Kidney (tissue), 14 donors: ENCODE results near the gene ARVCF. TPM values are rescaled to one million over a fixed set of nuclear protein-coding genes. Genes with fewer than 3 reads are reported as not detected.

ENCODE experiments used
- DNase-seq, 5 donors: peaks; one replicate each; pipeline ENCODE4 v3.0.0-alpha.2; 2013 to 2020
- FAIRE-seq: peaks from 2 replicates; lab custom pipeline; 2012; peaks lifted over from hg19 to GRCh38; lab: Jason Lieb, UNC
- H3K27ac ChIP-seq, 2 donors: one replicate each; pipeline ENCODE4 v1.7.0; 2013; ENCODE audit warnings: low read depth in 2 of 2, low read length in 2 of 2, inconsistent platforms in 1 of 2
- H3K27me3 ChIP-seq: one replicate; pipeline ENCODE4 v1.7.1; 2013; ENCODE audit warnings: low read length, inconsistent platforms; ENCODE audit not compliant: control insufficient read depth, insufficient read depth
- H3K36me3 ChIP-seq, 3 donors: one replicate each; pipeline versions ENCODE4 v1.7.0 to v1.7.1; 2013; ENCODE audit warnings: low read length in 3 of 3, control low read depth in 1 of 3, inconsistent platforms in 1 of 3; ENCODE audit not compliant: insufficient read depth in 3 of 3, control insufficient read depth in 2 of 3
- H3K4me1 ChIP-seq, 3 donors: one replicate each; pipeline versions ENCODE4 v1.7.0 to v1.7.1; 2013; ENCODE audit warnings: low read length in 3 of 3, inconsistent platforms in 1 of 3, low read depth in 1 of 3; ENCODE audit not compliant: control insufficient read depth in 2 of 3, insufficient read depth in 2 of 3
- H3K4me3 ChIP-seq, 3 donors: one replicate each; pipeline versions ENCODE4 v1.7.0 to v1.8.1; 2013; ENCODE audit warnings: low read length in 3 of 3, control low read depth in 1 of 3, inconsistent platforms in 1 of 3
- H3K9ac ChIP-seq, 3 donors: one replicate each; pipeline versions ENCODE4 v1.7.0 to v1.7.1; 2013; ENCODE audit warnings: low read length in 3 of 3, control low read depth in 1 of 3, inconsistent platforms in 1 of 3
- H3K9me3 ChIP-seq, 3 donors: one replicate each; pipeline versions ENCODE4 v1.7.0 to v1.7.1; 2013; ENCODE audit warnings: low read length in 3 of 3, control low read depth in 1 of 3, inconsistent platforms in 1 of 3; ENCODE audit not compliant: control insufficient read depth in 2 of 3, insufficient read depth in 1 of 3
- CTCF ChIP-seq: IDR thresholded peaks from 3 replicates; pipeline ENCODE4 v1.5.1; 2012; ENCODE audit warnings: mild to moderate bottlenecking, moderate library complexity, borderline replicate concordance; ENCODE audit not compliant: insufficient read depth; ENCODE audit errors: extremely low read depth
- intact Hi-C: fragments of 100-400 bp; cut with DNase I; formaldehyde crosslinking; loops from one replicate; pipeline ENCODE4 v1.11.1; 2022
- polyA plus RNA-seq: library from polyadenylated mRNA; stranded (reverse); fragments of 350-450 nt; fragmentation: Illumina TruSeq; extraction: RNeasy Lipid Tissue Mini Kit (QIAGEN cat#74804); gene quantifications from one replicate; pipeline ENCODE4 v1.2.3, GENCODE V29; 2014; ENCODE audit warnings: low read depth, low replicate concordance; ENCODE audit not compliant: insufficient read depth
- total RNA-seq: library from RNA; stranded (reverse); fragmentation: NEBNext Ultra II Directional; extraction: Animal tissue kit (Norgen Biotek cat#: 25700); gene quantifications from one replicate; pipeline ENCODE4 v1.2.1, GENCODE V29; 2021
- donor health status: control.
- donor health status: control.
- donor health status: control.
- donor health status: control.
- donor health status: control.
- donor health status: DM: yes; HTN: yes; CAD: no.
- donor health status: Normal renal cell carcinoma (clear cell type).

The ARVCF gene
- total and polyA plus RNA-seq, 2 donors from 2014 or later = 16.0 to 21.9 TPM

DNA sequence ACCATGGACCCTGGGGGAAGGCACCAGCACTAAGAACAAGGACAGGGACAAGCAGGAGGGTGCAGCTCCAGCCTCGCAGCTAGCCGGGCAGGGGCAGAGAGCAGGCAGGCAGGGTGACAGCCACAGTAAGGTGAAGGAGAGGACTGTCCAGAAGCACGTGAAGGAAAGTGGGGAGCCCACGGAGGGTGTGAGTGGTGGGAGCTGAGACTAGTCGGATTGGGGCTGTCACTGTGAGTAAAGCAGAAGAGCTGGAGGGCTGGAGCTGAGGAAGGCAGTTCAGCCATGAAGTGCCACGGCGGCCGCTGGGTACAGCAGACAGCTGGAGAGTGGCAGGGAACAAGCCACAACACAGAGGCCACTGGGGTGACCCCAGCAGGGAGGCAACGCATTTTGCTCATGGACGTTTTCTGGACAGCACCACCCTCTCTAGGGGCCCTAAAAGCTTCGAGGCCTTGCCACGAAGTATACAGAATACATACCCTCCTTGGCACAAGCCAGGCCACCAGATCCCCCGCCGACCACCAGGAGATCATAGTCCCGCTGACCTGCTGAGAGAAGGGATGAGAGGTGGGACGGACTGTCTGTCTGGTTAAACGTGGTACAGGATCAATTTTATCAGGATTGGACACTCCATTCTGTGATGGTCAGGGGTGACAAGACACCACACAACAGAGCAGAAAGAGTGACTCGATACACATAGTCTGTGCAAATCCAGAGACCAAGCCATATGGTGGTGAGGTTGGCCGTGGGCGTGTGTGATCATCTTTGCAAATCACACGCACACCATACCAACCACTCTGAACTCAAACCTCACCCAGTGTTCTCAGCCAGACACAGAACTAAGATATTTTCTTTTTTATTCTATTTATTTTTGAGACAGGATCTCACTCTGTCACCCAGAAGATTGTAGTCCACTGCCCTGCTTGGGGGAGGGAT, 85.8 kb downstream of the ARVCF start:
- no peaks in the 10 kb centered on the region for H3K4me1 ChIP-seq
- DNase-seq = no peak
- intact Hi-C loops = no loop called here
- no peaks in the 10 kb centered on the region for H3K36me3 ChIP-seq
- no peak overlapping the region for H3K9ac ChIP-seq
- H3K27ac ChIP-seq = no peak overlapping the region
- H3K27me3 ChIP-seq = no peaks in the 10 kb centered on the region
- no peak overlapping the region for H3K4me3 ChIP-seq
- TF ChIP-seq CTCF = no peak
- no peaks in the 10 kb centered on the region for H3K9me3 ChIP-seq
- FAIRE-seq = no peak

- intact Hi-C loops = no loop called here
- H3K27me3 ChIP-seq = no peaks in the 10 kb centered on the region
- no peaks in the 10 kb centered on the region for H3K4me1 ChIP-seq
- FAIRE-seq (no peak), DNase-seq (no peak)
- H3K36me3 ChIP-seq = no peaks in the 10 kb centered on the region
- H3K4me3 ChIP-seq = no peak overlapping the region
- H3K9ac ChIP-seq = no peak overlapping the region
- TF ChIP-seq CTCF = no peak
- no peaks in the 10 kb centered on the region for H3K9me3 ChIP-seq
- H3K27ac ChIP-seq = no peak overlapping the region
These were observed 86.8 kb downstream of the ARVCF start for GRCh38 chr22:19929586-19930550.

- DNase-seq = no peak
- Histone ChIP-seq H3K9me3 (no peaks in the 10 kb centered on the region), H3K4me3 (no peak overlapping the region), H3K27ac (no peak overlapping the region), H3K4me1 (no peaks in the 10 kb centered on the region), H3K36me3 (no peaks in the 10 kb centered on the region), H3K27me3 (no peaks in the 10 kb centered on the region), H3K9ac (no peak overlapping the region)
- FAIRE-seq = no peak
- intact Hi-C loops = no loop called here
- no peak for TF ChIP-seq CTCF
These were observed 88.4 kb downstream of the ARVCF start for GRCh38 chr22:19928207-19928606.
